ENCODE results near the gene FBXO48. TPM values are rescaled to one million over a fixed set of nuclear protein-coding genes. Genes with fewer than 3 reads are reported as not detected.

The FBXO48 gene
- total and polyA plus RNA-seq, 2 of the 4 experiments (the other 2 are of a cell fraction), result 0.18 to 0.43 TPM

- no peak overlapping the region for H3K23ac ChIP-seq (ENCODE audit: low read depth, low read length)
- no peaks in the 10 kb centered on the region for H3K36me3 ChIP-seq (ENCODE audit: control insufficient read depth, insufficient read depth, low read length)
- no peak overlapping the region for H3K9ac ChIP-seq (ENCODE audit: low read depth, low read length)
- H3K18ac ChIP-seq (ENCODE audit: low read depth, low read length), result no peak overlapping the region
- H3K79me1 ChIP-seq (ENCODE audit: low read depth in 1 of 2, low read length in 2 of 2), result no peaks in the 10 kb centered on the region
- H3K4me2 ChIP-seq (ENCODE audit: low read depth, low read length), result no peak overlapping the region
- H3K56ac ChIP-seq (ENCODE audit: extremely low read depth, insufficient read depth, low read length), result no peak overlapping the region
- H3K4ac ChIP-seq (ENCODE audit: low read depth, low read length), result no peak overlapping the region
- BruUV-seq (replicated peaks), result no TSS peak
- no peaks in the 10 kb centered on the region for H4K20me1 ChIP-seq (ENCODE audit: insufficient read depth, low read length)
- H4K8ac ChIP-seq (ENCODE audit: low read depth in 2 of 2, low read length in 2 of 2), result no peak overlapping the region
- H2AFZ ChIP-seq (replicated peaks; ENCODE audit: low read length, poor library complexity), result no peak overlapping the region
- no peak overlapping the region for H2BK5ac ChIP-seq (ENCODE audit: low read depth, low read length, poor library complexity, severe bottlenecking)
- ATAC-seq (ENCODE audit: low read depth), result no peak
- in situ Hi-C loops (cut with MboI; ENCODE audit: low sequenced_read_pairs), result no loop called here
- no peaks in the 10 kb centered on the region for H3K9me1 ChIP-seq (ENCODE audit: insufficient read depth, low read length)
- no peak overlapping the region for H2AK9ac ChIP-seq (replicated peaks; ENCODE audit: low read depth, low read length, poor library complexity)
- dilution Hi-C loops (cut with HindIII; ENCODE audit: low sequenced_read_pairs, unreplicated experiment), result no loop called here
- no peak overlapping the region for H2BK20ac ChIP-seq (ENCODE audit: low read depth, low read length)
- H3K27me3 ChIP-seq (ENCODE audit: control insufficient read depth, insufficient read depth, low read length), result peaks cover 24% of the 10 kb centered on the region
- H3K14ac ChIP-seq (replicated peaks; ENCODE audit: low read depth, low read length), result no peak overlapping the region
- no peak overlapping the region for H3K27ac ChIP-seq (ENCODE audit: insufficient read depth, low read length)
- H3K4me3 ChIP-seq (ENCODE audit: insufficient read depth, low read depth, low read length), result no peak overlapping the region
- no peak overlapping the region for H2AK5ac ChIP-seq (ENCODE audit: low read depth, low read length)
- ChIA-PET POLR2A (ENCODE audit: unreplicated experiment) (no interaction called here), CTCF (no interaction called here)
- TF ChIP-seq MAFK (IDR thresholded peaks at IDR 0.05; ENCODE audit: low read depth, low read length) (no peak), RCOR1 (IDR thresholded peaks at IDR 0.05; ENCODE audit: insufficient replicate concordance, low read length) (no peak), MXI1 (IDR thresholded peaks at IDR 0.05; ENCODE audit: borderline replicate concordance, low read depth, low read length) (no peak), POLR2A (IDR thresholded peaks at IDR 0.05; ENCODE audit: low read depth, low read length) (no peak), BHLHE40 (IDR thresholded peaks at IDR 0.05; ENCODE audit: low read depth, low read length) (no peak), USF2 (IDR thresholded peaks at IDR 0.05; ENCODE audit: low read depth, low read length) (no peak), CTCF (conservative IDR thresholded peaks at IDR 0.05; ENCODE audit: low read depth, low read length) (no peak), ELK1 (IDR thresholded peaks at IDR 0.05; ENCODE audit: borderline replicate concordance, low read depth, low read length) (no peak), FOS (IDR thresholded peaks at IDR 0.05; ENCODE audit: low read depth, low read length) (no peak), CEBPB (IDR thresholded peaks at IDR 0.05; ENCODE audit: low read depth, low read length) (no peak), NFE2L2 (IDR thresholded peaks at IDR 0.05; ENCODE audit: low read depth, low read length) (no peak), SMC3 (IDR thresholded peaks at IDR 0.05; ENCODE audit: low read depth, low read length) (no peak), RFX5 (IDR thresholded peaks at IDR 0.05; ENCODE audit: low read depth, low read length) (no peak), CHD1 (IDR thresholded peaks at IDR 0.05; ENCODE audit: low read depth, low read length) (no peak), RAD21 (IDR thresholded peaks at IDR 0.05; ENCODE audit: low read length) (no peak), MAZ (IDR thresholded peaks at IDR 0.05; ENCODE audit: borderline replicate concordance, low read depth, low read length) (no peak)
- H3K9me3 ChIP-seq (ENCODE audit: control insufficient read depth, insufficient read depth, low read length), result no peaks in the 10 kb centered on the region
- no peak overlapping the region for H4K5ac ChIP-seq (ENCODE audit: low read depth, low read length)
- H4K91ac ChIP-seq (ENCODE audit: insufficient read depth, low read depth, low read length), result no peak overlapping the region
- H2BK120ac ChIP-seq (ENCODE audit: low read depth, low read length), result no peak overlapping the region
- intact Hi-C loops (cut with micrococcal nuclease), result no loop called here
- no peak for DNase-seq
- H2BK15ac ChIP-seq (ENCODE audit: low read depth, low read length), result no peak overlapping the region
- H3K4me1 ChIP-seq (ENCODE audit: control insufficient read depth, insufficient read depth, low read length), result no peaks in the 10 kb centered on the region
- WGBS, 2 experiments (ENCODE audit: extremely low coverage in 2 of 2, insufficient read length in 1 of 2), result no CpG with 5 or more reads among the region's 2 CpGs
Observed at GRCh38 chr2:68413466-68413865, 53.6 kb downstream of the FBXO48 start.

Data from IMR-90 (cell line).